ENCODE results near the gene BBS9. TPM values are rescaled to one million over a fixed set of nuclear protein-coding genes. Genes with fewer than 3 reads are reported as not detected.

BBS9 gene
- total RNA-seq, result 10 to 100 TPM; 11.0 to 14.8 TPM

GRCh38 chr7:33128990-33129805 lies at the start of gene BBS9:
Gene BBS9, plus strand, starts transcription at chr7:33129564. Its CDS starts 16,689 bp downstream, at chr7:33146253.

GRCh38 chr7:33109005-33109757 lies 20.2 kb upstream of the BBS9 start, which contains the start of gene RP9:
Gene RP9, minus strand, starts transcription at chr7:33109404. Its CDS starts 32 bp downstream, at chr7:33109372.

Small RNA genes within 50 kb of the gene (small RNA-seq; reads per million reads assigned to genes)
- 0 to 0.09 reads per million in 2 donors for gene AC007312.1
- 0 reads per million in 2 donors for gene AC074338.1
- 0 reads per million in 2 donors for gene RNA5SP229

Other genes with a start within 250 kb of the BBS9 start
- gene KBTBD2, start 237.8 kb upstream of the BBS9 start, total RNA-seq, result 10 to 100 TPM; 54.9 to 59.5 TPM
- 100 to 1,000 TPM; 134 to 202 TPM for gene FKBP9, start 172.1 kb upstream of the BBS9 start, total RNA-seq
- 100 to 1,000 TPM in 1 of 2 donors, 10 to 100 TPM in 1; 89.5 to 157 TPM for gene NT5C3A, start 66.8 kb upstream of the BBS9 start, total RNA-seq
- 10 to 100 TPM in 1 of 2 donors, 1 to 10 TPM in 1; 4.8 to 10.7 TPM for gene RP9, start 20.2 kb upstream of the BBS9 start, total RNA-seq